HG03175 (cell line): ENCODE results near the gene SOX30.

Source experiments
- ATAC-seq: cut with Tn5 transposase; IDR thresholded peaks from one replicate; pipeline ENCODE4 v1.9.1; 2021; ENCODE audit warnings: mild to moderate bottlenecking, moderate library complexity; ENCODE audit not compliant: unreplicated experiment

The SOX30 gene

DNA sequence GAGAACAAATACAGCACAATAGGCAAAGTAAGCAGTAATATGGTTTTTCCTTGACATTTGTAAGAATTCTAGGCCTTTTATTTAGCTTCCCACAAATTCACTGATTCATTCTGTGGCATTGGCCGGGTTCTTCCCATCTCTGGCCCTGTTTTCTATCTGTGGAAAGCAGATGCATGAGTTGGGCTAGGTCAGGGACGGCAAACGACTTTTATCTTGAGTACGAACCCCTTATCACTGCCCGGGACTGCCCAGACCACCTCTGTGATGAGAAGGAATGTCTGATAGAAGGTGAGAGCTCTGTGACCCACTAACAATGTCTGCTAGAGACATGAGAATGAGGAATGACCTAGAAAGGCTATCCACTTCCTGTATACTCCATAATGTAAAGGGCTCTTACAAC lies 41.2 kb downstream of the SOX30 start:
- no peak for ATAC-seq

DNA sequence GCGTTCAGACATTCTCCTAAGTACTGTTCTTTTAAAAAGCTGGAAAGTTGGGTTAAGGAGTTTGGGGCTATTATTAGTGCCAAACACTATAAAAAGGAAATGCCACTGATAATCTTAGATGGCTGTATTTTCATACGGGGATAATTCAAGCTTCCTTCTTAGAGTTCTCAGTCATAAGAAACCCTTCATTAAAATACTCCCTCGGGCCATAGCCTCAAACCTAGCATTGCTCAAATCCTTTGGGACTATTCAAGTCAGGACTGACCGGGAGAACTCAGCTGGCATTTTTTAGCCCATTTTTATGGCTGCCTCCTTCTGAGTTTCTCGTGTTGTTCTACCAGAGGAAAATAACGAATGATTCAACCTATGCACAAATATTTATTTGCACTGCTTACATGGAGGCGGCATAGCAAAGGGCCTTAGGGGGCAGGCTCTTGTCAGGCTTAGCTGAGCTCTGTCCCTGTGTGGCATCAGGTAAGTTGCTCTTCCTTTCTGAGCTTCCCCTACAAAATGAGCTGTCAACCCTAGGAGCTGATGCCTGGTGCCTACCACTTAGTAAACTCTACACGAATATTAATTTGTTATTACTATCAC lies 43.2 kb downstream of the SOX30 start:
- ATAC-seq, result no peak

DNA sequence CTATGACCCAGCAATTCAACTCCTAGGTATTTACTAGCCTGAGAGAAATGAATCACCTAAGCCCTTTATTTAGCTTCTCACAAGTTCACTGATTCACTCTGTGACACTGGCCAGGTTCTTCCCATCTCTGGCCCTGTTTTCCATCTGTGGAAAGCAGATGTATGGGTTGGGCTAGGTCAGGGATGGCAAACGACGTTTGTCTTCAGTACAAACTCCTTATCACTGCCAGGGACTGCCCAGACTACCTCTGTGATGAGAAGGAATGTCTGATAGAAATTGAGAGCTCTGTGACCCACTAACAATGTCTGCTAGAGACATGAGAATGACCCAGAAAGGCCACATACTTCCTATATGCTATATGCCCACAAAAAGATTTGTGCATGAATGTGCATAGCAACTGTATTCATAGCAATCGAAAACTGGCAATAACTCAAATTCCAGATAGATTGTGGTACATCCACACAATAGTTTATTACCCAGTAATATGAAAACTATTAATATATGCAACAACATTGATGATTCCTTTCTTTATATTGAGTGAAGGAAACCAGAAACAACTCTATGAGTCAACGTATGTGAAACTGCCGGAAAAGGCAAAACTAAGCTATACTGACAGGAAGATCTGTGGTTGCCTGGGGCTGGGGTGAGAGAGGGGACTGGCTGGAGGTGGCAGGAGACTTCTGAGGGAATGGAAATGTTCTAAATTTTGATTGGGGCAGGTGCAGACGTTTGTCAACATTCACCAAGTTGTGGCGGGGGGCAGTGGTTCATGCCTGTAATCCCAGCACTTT lies 44.7 kb downstream of the SOX30 start:
- peak; percentile 64 for ATAC-seq

DNA sequence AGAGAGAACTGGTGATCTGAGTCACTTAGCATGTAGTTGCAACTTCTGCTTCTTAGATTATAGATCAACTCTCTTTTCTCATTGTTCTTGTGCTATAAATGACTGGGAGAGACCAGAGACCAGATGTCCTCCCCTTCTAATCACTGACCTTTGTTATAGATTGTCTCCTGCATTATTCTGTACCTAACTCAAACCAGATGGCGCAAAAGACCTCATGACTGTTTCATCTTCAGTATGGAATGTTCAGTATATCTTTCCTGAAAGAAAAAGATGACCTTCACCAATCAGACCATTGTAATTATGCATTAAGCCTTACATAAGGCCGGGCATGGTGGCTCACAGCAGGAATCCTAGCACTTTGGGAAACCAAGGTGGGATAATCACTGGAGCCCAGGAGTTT lies 46.2 kb downstream of the SOX30 start:
- no peak for ATAC-seq

- ATAC-seq, result no peak
Observed at GRCh38 chr5:157603333-157604190, 48.7 kb downstream of the SOX30 start.

DNA sequence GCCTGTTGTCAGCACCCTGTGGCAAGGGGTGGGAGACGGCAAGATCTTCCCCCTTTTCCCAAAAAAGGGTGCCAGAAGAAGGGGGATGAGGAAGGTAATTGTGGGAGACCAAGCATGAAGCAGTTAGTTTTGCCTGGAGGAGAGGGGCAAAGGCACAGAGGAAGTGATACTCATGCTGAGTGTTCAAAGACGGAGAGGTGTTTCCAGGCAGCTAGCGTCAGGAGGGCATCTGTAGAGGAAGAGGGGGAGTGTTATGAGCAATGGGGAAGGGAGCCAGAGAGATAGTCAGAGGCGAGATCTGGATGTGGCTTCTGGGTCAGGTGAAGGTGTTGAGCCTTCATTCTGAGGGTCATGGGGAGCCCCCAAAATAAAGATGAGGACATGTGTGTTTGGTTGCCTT lies 49.7 kb downstream of the SOX30 start:
- peak; percentile 62 for ATAC-seq

- no peak for ATAC-seq
Observed at GRCh38 chr5:157600252-157600651, 52.0 kb downstream of the SOX30 start.

DNA sequence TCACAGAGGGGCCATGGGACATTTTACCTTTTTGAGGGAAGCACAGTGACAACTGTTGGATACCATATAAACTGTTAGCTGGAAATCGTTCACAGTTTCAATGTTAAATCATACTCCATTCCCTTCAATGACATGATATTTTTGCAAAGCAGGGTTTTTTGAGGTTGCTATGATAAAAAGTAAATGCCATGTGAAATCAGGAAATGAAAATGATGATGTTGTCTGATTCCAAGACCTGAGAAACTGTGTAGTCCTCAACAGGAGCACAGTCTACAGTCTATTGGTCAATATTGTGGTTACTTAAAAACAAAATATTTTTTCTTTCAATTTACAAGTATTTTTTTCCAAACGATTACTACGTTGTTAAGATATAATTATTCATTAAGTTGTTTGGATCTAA lies 52.7 kb downstream of the SOX30 start:
- ATAC-seq, result no peak

GRCh38 chr5:157598350-157598936 lies 53.8 kb downstream of the SOX30 start:
- peak; percentile 27 for ATAC-seq

DNA sequence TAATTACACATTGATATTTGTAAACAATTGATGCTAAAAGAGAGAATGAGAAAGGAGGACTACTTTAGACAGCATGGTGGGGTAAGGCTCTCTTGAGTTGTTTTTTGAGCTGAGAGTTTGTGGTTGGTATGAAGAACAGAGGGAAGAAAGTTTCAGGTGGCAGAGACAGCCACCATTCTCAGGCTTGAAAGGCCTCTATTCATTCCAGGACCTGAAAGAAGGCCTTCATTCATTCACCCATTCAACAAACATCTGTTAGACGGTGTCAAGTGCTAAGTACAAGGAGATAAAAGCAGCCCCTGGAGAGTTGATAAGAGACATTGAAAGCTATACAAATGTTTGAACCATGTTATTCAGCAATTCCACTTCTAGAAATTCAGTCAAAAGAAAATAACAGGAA lies 55.0 kb downstream of the SOX30 start:
- ATAC-seq, result no peak

GRCh38 chr5:157596487-157596886 lies 55.8 kb downstream of the SOX30 start:
- ATAC-seq, result peak; percentile 84

DNA sequence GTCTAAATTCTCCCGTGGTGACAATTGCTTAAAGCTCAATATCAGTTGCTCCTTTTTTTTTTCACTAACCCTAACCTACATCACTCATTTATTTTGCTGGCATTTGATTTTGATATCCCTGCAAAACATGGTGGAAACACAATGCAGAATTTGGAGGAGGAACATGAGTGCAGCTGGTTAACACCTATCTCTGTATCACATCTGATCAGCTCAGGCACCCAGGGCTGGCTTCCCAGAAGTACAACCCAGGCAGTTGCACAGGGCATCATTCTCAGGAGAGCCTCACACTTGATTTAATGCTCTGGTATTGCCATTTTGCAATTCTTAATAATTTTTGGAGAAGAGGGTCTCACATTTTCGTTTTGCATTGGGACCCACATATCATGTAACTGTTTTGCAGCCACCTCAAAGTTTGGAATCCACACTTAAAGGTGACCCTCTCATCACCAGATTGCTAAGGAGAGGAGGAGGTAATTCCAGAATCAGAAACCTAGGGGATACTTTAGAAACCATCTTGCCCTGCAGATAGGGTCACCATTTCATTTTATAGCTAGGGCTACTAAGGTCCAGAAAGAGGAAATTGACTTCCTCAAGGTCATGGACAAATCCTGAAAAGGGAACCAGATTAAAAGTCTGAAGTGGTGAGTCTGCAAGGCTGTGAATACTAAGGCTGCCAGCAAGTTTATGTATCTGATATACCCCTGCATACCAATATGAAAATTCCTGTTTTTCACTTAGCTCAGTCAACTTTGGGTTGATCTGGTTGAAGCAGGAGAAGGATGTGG lies 57.4 kb downstream of the SOX30 start:
- ATAC-seq, result no peak

DNA sequence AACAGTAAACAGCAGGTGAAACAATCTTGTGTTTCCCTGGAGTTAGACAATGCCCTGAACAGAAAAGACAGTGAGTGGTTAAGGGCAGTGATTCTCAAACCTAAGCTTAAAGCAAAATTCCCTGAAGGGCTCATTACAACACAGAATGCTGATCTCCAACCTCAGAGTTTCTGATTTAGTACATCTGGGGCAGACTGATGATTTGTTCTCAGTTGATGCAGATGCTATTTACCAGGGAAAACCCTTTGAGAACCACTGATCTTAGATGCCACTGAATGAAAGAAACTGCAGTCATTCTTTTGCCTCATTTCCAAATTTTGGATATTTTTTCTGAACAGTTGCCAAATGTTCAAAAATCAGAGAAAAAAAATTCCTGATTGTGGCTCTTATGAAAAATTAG lies 58.0 kb downstream of the SOX30 start:
- no peak for ATAC-seq

DNA sequence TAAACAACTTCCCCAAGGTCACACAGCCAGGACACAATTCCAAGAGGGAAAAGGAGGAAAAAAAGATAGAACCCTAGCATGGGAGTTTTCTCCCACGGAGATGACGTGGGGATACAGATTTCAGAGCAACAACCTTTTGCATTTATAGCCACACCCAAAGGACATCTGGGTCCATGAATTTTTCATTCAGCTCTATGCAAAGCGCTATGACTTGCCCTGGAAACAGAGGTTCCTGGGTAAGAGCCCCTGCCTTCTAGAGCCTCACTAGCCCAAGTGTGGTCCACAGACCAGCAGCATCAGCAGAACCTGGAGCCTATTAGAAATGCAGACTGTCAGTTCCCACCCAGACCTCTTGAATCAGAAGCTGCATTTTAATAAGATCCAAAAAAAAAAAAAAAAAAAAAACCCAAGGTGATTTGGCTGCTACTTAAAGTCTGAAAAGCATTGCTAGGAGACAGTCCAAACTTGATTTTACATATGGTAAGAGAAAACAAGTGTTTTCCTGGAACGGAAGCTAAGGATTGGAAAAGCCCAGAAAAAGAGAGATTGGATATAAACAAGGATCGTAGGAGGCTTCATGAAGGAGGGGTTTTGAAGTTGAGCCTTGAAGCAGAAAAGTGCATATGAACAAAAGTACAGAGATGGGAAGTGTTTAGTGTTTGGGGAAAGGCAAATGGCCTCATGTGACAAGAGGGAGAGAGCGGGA lies 59.0 kb downstream of the SOX30 start:
- ATAC-seq, result no peak

- no peak for ATAC-seq
Observed at GRCh38 chr5:157592594-157592993, 59.6 kb downstream of the SOX30 start.

DNA sequence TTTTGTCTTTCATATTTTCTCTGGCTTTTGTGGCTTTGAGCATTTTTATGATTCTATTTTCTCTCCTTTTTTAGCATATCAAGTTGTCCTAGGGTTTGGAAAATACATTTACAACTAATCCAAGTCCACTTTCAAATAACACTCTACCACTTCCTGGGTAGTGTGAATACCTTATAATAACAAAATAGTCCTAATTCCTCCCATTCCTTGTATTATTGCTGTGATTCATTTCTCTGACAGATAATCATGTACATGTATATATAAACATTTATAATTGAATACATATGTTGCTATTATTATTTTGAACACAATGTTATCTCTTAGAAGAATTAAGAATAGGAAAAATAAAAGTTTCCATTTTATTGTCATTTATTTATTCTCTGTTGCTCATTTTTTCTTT lies 61.8 kb downstream of the SOX30 start:
- no peak for ATAC-seq

DNA sequence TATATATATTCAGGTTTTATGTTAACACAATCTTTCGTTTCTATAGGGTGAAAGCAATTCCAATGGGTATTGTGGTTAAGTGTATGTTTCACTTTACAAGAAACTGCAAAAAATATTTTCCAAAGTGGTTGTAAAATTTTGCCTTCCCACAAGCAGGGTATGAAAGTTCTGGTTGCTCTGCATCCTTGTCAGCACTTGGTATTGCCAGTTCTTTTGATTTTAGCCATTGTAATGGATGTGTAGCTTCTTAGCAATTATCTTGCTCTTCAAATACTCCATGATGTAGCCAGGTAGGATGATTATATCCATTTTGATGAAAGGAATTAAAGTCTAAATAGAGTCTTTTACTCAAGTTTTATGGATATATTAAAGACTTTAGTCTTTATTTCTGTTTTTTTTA lies 67.6 kb downstream of the SOX30 start:
- no peak for ATAC-seq

GRCh38 chr5:157582731-157583620 lies 69.3 kb downstream of the SOX30 start:
- no peak for ATAC-seq

GRCh38 chr5:157581901-157582300 lies 70.3 kb downstream of the SOX30 start:
- no peak for ATAC-seq
